IPS DF 4.7 (cell line): ENCODE measurements around the gene SLC25A10.

Experiments used
- DNase-seq: peaks from one replicate; pipeline ENCODE4 v3.0.0-alpha.2; 2013; ENCODE audit warnings: low spot score; ENCODE audit errors: extremely low read depth

The SLC25A10 gene

DNA sequence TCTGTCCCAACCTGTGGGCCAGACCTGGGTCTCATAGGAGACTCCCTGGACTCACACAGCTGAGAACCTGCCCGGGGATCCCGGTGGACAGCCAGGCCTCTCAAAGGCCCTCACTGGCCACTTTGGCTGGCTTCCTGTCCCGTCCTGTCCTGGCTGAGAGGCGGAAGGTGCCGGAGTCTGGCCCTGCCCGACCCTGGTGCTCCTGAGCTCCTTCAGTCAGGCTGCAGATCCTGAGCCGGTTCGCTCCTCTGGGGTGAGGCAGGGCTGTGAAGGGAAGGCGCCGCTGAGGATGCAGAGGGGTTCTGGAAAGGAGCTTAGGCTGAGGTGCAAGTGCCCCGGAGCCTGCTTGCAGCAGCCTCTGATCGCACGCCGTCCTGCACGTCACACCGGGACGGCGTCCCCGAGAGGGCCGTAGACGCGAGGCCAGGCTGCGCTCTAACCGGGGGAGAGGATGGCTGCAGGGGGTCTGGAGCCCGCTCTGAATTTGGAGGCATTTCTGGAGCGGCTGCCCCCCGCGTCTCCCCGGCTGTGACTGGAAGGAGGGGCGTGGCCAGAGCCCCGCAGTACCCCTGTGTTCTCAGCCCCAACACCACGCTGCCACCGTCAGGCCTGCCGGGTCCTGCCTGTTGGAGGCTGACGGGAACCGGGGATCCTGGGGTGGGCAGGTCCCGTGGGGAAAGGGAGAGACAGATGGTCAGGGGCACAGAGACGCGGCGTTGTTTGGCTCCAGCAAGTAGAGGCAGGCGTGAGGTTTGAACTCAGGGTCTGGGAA is 24.1 kb upstream of the SLC25A10 start:
- DNase-seq, result no peak

DNA sequence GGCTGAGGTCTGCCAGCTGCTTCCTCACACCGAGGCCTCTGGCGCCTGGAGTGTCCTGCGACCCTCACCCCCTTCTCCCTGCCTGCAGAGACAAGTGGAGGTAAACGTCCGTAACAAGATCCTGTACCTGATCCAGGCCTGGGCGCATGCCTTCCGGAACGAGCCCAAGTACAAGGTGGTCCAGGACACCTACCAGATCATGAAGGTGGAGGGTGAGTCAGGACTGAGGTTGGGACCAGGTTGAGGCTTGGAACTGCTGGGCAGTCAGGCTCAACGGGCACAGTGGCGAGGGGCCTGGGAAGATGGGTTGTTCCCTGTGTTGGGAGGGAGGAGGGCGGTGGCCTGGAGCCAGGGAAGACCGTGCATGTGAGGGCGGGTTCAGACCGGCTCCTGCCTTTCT is 23.5 kb upstream of the SLC25A10 start:
- DNase-seq, result no peak

GRCh38 chr17:81690066-81690465 is 22.0 kb upstream of the SLC25A10 start:
- no peak for DNase-seq

DNA sequence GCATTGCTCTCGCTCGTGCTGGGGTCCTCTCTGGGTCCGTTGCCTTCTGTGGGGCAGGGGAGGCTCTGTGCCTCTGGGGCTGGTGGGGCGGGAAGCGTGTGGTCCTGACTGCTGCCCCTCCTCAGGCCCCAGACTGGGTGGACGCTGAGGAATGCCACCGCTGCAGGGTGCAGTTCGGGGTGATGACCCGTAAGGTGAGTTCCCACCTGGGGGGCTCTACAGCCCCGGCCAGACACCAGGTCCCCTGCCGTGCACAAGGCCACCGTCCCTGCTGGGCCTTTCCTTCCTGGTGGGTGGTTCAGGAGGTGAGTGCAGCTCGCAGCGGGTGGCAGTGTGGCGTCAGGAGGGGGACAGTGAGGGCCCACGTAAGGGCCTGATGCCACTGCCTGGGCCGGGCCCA is 21.5 kb upstream of the SLC25A10 start:
- DNase-seq, result no peak

- no peak for DNase-seq
Observed at GRCh38 chr17:81691196-81691595, 20.9 kb upstream of the SLC25A10 start.

DNA sequence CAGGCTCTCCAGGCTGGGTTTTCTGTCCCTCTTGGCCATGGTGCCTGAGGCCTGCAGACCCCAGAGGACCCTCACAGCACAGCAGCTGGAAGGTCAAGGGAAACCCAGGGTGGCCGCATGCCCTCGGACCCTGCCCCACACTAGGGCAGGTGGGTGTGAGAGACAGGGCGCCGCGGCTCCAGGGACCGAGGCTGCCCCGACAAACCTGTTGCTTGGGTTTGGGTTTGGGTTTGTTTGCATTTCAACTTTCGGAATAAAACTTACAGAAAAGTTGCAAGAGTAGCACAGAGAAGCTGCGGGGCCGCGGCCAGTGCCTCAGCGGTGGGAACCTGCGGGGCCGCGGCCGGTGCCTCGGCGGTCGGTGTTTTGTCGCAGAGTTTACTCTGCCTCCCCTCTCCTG is 20.5 kb upstream of the SLC25A10 start:
- DNase-seq, result no peak

- DNase-seq, result no peak
Observed at GRCh38 chr17:81693509-81694210, 18.4 kb upstream of the SLC25A10 start.

GRCh38 chr17:81694810-81695209 is 17.3 kb upstream of the SLC25A10 start:
- no peak for DNase-seq

GRCh38 chr17:81695211-81695610 is 16.9 kb upstream of the SLC25A10 start:
- DNase-seq, result no peak

DNA sequence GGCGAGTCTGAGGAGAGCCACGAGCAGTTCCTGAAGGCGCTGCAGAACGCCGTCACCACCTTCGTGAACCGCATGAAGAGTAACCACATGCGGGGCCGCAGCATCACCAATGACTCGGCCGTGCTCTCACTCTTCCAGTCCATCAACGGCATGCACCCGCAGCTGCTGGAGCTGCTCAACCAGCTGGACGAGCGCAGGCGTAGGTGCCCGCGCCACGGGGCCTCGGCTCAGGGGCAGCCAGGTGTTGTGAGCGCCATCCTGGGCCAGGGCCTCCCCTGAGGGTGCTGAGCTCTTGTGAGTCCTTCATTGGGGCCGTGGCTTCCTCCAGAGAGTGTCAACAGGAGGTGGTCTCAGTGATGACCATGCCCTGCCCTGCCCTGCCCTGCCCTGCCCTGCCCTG is 16.3 kb upstream of the SLC25A10 start:
- no peak for DNase-seq

GRCh38 chr17:81696218-81696941 is 15.7 kb upstream of the SLC25A10 start:
- DNase-seq, result no peak

DNA sequence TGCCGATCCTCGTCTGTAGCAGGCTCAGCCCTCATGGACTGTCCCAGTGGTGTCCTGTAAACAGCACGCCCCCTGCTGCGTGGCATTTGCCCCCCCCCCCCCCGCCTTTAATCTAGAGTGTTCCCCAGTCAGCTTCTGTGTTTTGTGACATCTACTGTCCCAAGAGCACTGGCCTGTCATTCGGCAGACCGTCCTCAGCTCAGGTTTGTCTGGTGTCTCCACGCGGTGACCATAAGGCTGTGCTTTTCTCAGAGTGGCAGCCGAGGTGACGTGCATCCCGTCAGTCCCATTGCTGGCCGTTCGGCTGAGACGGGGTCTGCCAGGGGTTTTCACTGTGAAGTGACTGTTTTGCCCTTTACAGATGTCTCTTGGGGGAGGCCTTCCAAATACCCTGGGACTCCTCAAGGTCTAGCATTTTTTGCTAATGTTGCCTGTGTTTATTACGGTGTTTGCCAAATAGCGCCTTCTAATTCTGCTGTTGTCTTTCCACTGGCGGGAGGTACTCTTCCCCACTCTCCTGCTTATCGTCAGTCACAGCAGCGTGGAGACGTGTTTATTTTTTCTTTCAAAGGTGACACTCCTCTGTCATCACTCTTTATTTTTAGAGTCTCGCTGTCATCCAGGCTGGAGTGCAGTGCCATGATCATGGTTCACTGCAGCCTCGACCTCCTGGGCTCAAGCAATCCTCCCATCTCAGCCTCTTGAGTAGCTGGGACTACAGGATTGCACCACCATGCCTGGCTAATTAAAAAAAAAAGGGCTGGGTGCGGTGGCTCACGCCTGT is 14.6 kb upstream of the SLC25A10 start:
- DNase-seq, result no peak

GRCh38 chr17:81700353-81701287 is 11.5 kb upstream of the SLC25A10 start:
- DNase-seq, result no peak

DNA sequence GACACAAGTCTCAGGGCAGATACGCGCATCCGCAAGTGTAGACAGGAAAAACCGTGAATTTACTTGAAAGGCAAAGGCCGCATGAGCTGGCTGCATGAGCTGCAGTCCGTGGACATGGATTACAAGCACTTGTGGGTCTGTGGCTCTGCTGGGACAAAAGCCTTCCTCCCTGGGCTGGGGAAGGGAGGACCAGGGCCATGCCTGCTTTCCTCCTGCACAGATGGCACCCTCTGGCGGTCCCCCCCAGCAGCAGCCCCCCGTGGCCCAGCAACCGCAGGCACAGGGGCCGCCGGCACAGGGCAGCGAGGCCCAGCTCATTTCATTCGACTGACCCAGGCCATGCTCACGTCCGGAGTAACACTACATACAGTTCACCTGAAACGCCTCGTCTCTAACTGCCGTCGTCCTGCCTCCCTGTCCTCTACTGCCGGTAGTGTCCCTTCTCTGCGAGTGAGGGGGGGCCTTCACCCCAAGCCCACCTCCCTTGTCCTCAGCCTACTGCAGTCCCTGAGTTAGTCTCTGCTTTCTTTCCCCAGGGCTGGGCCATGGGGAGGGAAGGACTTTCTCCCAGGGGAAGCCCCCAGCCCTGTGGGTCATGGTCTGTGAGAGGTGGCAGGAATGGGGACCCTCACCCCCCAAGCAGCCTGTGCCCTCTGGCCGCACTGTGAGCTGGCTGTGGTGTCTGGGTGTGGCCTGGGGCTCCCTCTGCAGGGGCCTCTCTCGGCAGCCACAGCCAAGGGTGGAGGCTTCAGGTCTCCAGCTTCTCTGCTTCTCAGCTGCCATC is 10.6 kb upstream of the SLC25A10 start:
- DNase-seq, result no peak

DNA sequence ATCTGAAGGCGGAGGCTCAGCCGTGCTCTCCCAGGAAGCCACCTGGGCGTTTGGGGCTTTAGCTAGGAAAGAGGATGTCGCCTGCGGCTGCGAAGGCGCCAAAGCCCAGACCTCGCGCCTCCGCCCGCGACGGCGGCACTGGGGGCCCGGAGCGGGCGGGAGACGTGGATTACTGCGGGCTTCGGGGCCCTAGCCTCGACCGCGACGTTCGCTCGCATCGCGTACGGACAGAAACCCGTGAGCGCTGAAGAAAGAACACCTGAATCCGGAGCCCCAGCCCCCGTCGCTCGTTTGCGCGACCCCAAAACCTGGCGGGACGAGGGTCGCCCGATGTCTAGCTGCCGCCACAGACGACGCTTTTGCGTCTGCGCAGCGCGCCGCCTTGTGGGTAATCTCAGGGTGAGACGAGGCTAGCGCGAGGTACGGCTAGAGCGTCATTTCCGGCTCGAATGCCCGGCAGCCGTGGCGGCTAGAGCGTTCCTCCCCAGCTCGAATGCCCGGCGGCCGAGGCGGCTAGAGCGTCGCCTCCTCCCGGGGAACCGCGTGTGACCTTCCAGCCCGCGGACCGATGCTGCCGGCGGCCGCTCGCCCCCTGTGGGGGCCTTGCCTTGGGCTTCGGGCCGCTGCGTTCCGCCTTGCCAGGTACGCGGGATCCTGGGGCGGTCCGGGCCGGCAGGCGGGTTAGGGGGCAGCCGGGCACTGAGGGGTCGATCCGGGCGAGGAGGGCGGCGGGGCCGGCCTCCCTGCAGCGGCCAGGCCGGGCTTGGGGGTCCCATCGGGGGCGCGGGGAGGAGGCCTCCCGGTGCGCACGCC is 8.9 kb upstream of the SLC25A10 start, which contains the start of gene MRPL12:
TSS of gene MRPL12 (plus strand) at position 434 of the 813 bp plus-strand sequence. CDS start at position 569, 135 bp downstream.
- peak; percentile 83 for DNase-seq

- no peak for DNase-seq
Observed at GRCh38 chr17:81703747-81704654, 8.1 kb upstream of the SLC25A10 start.

DNA sequence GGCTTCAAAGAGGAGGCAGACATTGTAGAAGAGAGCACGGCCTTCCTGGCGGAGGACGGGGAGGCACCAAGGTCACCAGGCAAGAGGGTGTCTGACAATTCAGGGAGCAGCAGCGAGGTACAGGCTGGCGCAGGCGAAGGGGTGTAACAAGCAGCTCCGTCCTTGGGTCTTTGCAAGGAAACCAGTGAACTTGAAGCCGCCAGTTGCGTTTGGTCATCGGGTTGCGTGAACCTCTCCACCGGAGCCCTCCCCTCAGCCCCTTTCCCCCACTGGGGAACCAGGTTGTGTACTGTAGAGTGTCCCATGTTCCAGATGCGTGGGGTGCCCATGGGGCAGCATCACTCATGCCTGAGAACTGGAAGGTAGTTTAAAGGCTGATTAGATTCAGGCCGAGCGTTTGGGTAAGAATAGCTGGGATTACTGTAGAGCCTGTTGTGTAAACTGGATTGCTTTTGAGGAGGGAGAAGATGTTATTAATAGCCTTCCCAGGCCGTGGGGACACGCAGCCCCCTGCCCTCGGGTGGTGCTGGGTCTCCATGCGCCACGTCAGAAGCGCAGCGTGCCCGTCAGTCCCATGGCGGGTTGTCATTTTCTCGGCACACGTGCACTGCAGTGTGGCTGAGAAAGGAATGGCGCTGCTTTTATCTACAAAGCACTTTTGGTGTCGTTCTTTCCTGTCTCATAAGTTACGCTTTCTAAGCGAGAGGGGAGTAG is 6.4 kb upstream of the SLC25A10 start:
- DNase-seq, result no peak
